Lung (tissue), 12 donors: ENCODE data around the gene RHOG. TPM values are rescaled to one million over a fixed set of nuclear protein-coding genes. Genes with fewer than 3 reads are reported as not detected.

Source experiments
- ATAC-seq: fragments of 200-7000 bp; cut with Tn5 transposase; one replicate; pipeline ENCODE4 v1.9.1; 2020; ENCODE audit warnings: moderate number of reproducible peaks; ENCODE audit not compliant: insufficient read depth, low FRiP score
- DNase-seq, 3 donors: peaks; one replicate each; pipeline ENCODE4 v3.0.0-alpha.2; 2013 to 2017
- H3K27ac ChIP-seq, 2 donors: one replicate each; pipeline ENCODE4 v1.5.1; 2013; ENCODE audit warnings: mild to moderate bottlenecking in 2 of 2, moderate library complexity in 2 of 2, control low read depth in 1 of 2, inconsistent platforms in 1 of 2, low read depth in 1 of 2, low read length in 1 of 2
- H3K27me3 ChIP-seq, 3 donors: one replicate each; pipeline ENCODE4 v1.5.1; 2013; ENCODE audit warnings: low read length in 2 of 3; ENCODE audit not compliant: control insufficient read depth in 3 of 3, insufficient read depth in 3 of 3
- H3K36me3 ChIP-seq, 4 donors: one replicate each; pipeline ENCODE4 v1.5.1; 2013; ENCODE audit warnings: low read length in 4 of 4, mild to moderate bottlenecking in 1 of 4, moderate library complexity in 1 of 4; ENCODE audit not compliant: control insufficient read depth in 4 of 4, insufficient read depth in 4 of 4
- H3K4me1 ChIP-seq, 5 donors: one replicate each; pipeline ENCODE4 v1.5.1; 2013; ENCODE audit warnings: low read length in 5 of 5, mild to moderate bottlenecking in 2 of 5, moderate library complexity in 1 of 5; ENCODE audit not compliant: control insufficient read depth in 5 of 5, insufficient read depth in 5 of 5
- H3K4me3 ChIP-seq: one replicate; pipeline ENCODE4 v1.5.1; 2013; ENCODE audit warnings: mild to moderate bottlenecking, control low read depth, moderate library complexity
- H3K9ac ChIP-seq, 2 donors: one replicate each; pipeline ENCODE4 v1.5.1; 2013; ENCODE audit warnings: low read length in 2 of 2, control low read depth in 1 of 2; ENCODE audit not compliant: insufficient read depth in 1 of 2
- H3K9me3 ChIP-seq, 4 donors: one replicate each; pipeline ENCODE4 v1.5.1; 2013; ENCODE audit warnings: low read length in 3 of 4, mild to moderate bottlenecking in 1 of 4, moderate library complexity in 1 of 4; ENCODE audit not compliant: control insufficient read depth in 4 of 4, insufficient read depth in 3 of 4
- CTCF ChIP-seq: IDR thresholded peaks from 2 replicates; pipeline ENCODE4 v1.5.1; 2012; ENCODE audit warnings: mild to moderate bottlenecking; ENCODE audit errors: control extremely low read depth, extremely low read depth
- WGBS, 2 donors: extraction: QIAGEN DNeasy Blood & Tissue Kit; methylation state at CpG; one replicate each; pipeline ENCODE4 v1.1.7; 2013; 5-methylcytosine and 5-hydroxymethylcytosine counted together
- polyA plus RNA-seq, 2 donors: library from polyadenylated mRNA; stranded (reverse); fragments of 200-250 nt; gene quantifications; one replicate each; pipeline ENCODE4 v1.2.1, GENCODE V29; 2013
- total RNA-seq, 2 donors: library from RNA; depleted of rRNA in 1 of 2; stranded (reverse); fragments of >200 nt in 1 of 2; gene quantifications; one replicate each; pipeline ENCODE4 v1.2.1, GENCODE V29; 2014 to 2021
- donor health status: control.
- donor health status: control.
- donor health status: Bipolar disorder and iron deficiency.
- donor health status: healthy.
- donor health status: DM: yes; HTN: yes; CAD: no.

Gene RHOG
- total and polyA plus RNA-seq, 4 donors = 15.4 to 287 (median 82.6) TPM

GRCh38 chr11:3823303-3823702 is 17.5 kb downstream of the RHOG start:
- DNase-seq (no peak), ATAC-seq (no peak)
- Histone ChIP-seq H3K9me3 (no peaks in the 10 kb centered on the region), H3K27me3 (no peaks in the 10 kb centered on the region), H3K4me1 (peaks cover 0 to 3% (median 0%) of the 10 kb centered on the region in 5 donors), H3K36me3 (peaks cover 4 to 27% (median 7%) of the 10 kb centered on the region in 4 donors), H3K27ac (no peak overlapping the region), H3K9ac (no peak overlapping the region), H3K4me3 (no peak overlapping the region)
- WGBS, 2 donors = 92 to 94% methylated on average over 3 of the region's 3 CpGs
- no peak for TF ChIP-seq CTCF

GRCh38 chr11:3822312-3822711 is 18.4 kb downstream of the RHOG start:
- Histone ChIP-seq H3K27me3 (no peaks in the 10 kb centered on the region), H3K4me1 (peaks cover 0 to 4% (median 0%) of the 10 kb centered on the region in 5 donors), H3K36me3 (peaks cover 4 to 19% (median 7%) of the 10 kb centered on the region in 4 donors), H3K4me3 (no peak overlapping the region), H3K9ac (no peak overlapping the region), H3K9me3 (no peaks in the 10 kb centered on the region), H3K27ac (no peak overlapping the region)
- no peak for DNase-seq
- TF ChIP-seq CTCF = no peak
- WGBS, 2 donors = 94% methylated on average over 5 to 7 of the region's 7 CpGs
- ATAC-seq = no peak

- no peak for TF ChIP-seq CTCF
- H3K4me1 ChIP-seq = peaks cover 0 to 16% (median 0%) of the 10 kb centered on the region in 5 donors
- no peak for DNase-seq
- H3K27ac ChIP-seq = no peak overlapping the region
- no peaks in the 10 kb centered on the region for H3K27me3 ChIP-seq
- H3K36me3 ChIP-seq = peaks cover 0 to 11% (median 8%) of the 10 kb centered on the region in 4 donors
- no peak overlapping the region for H3K9ac ChIP-seq
- no peak overlapping the region for H3K4me3 ChIP-seq
- no peaks in the 10 kb centered on the region for H3K9me3 ChIP-seq
- no peak for ATAC-seq
- 98 to 99% methylated on average over 2 of the region's 2 CpGs for WGBS, 2 donors
These were observed 19.8 kb downstream of the RHOG start for GRCh38 chr11:3820971-3821370.

GRCh38 chr11:3817181-3817800 is 23.5 kb downstream of the RHOG start:
- H3K4me1 ChIP-seq = peaks cover 0 to 24% (median 7%) of the 10 kb centered on the region in 5 donors
- ATAC-seq (no peak), DNase-seq (no peak)
- H3K9ac ChIP-seq = no peak overlapping the region
- TF ChIP-seq CTCF = no peak
- H3K4me3 ChIP-seq = no peak overlapping the region
- no peak overlapping the region for H3K27ac ChIP-seq
- H3K36me3 ChIP-seq = peaks cover 0 to 4% (median 0%) of the 10 kb centered on the region in 4 donors
- no peaks in the 10 kb centered on the region for H3K9me3 ChIP-seq
- WGBS, 2 donors = 84 to 87% methylated on average over 10 of the region's 10 CpGs
- no peaks in the 10 kb centered on the region for H3K27me3 ChIP-seq
